Stimulated activated CD8-positive, alpha-beta memory T cell treated with anti-CD3 and anti-CD28 coated beads, Interleukin-4, amount 100 ng/mL, for 4 hours (primary cell): ENCODE data around the gene ALOX12.
"Not testable (repeated sequence)": the region's sequence is repeated elsewhere in the genome, so short reads cannot be mapped to it uniquely, and the experiment has no call there.

Source experiments
- DNase-seq, 2 donors: peaks; one replicate each; pipeline ENCODE4 v3.0.0-alpha.2; 2020; ENCODE audit warnings: low read depth in 2 of 2, low spot score in 1 of 2

The ALOX12 gene

GRCh38 chr17:7045492-7046126 lies 49.8 kb downstream of the ALOX12 start:
- DNase-seq = no peak

- no peak for DNase-seq
These were observed 50.4 kb downstream of the ALOX12 start for GRCh38 chr17:7046127-7046724.

- not testable (repeated sequence) for DNase-seq
These were observed 51.0 kb downstream of the ALOX12 start for GRCh38 chr17:7046725-7047397.

GRCh38 chr17:7047566-7047965 lies 51.7 kb downstream of the ALOX12 start:
- no peak for DNase-seq

- no peak for DNase-seq
These were observed 53.1 kb downstream of the ALOX12 start for GRCh38 chr17:7048968-7049367.

- not testable (repeated sequence) for DNase-seq
These were observed 54.7 kb downstream of the ALOX12 start for GRCh38 chr17:7050583-7050982.

GRCh38 chr17:7056386-7056785 lies 60.5 kb downstream of the ALOX12 start:
- no peak for DNase-seq

- DNase-seq = no peak
These were observed 63.1 kb downstream of the ALOX12 start for GRCh38 chr17:7058831-7059447.
